ENCODE results near the gene CAMTA1.

Gene CAMTA1

GRCh38 chr1:6857831-6858230, 72.6 kb downstream of the CAMTA1 start:
- no peak for DNase-seq

GRCh38 chr1:6858596-6858995, 73.3 kb downstream of the CAMTA1 start:
- DNase-seq: no peak

GRCh38 chr1:6859415-6860343, 74.4 kb downstream of the CAMTA1 start:
- DNase-seq: peak; percentile 20 to 57 (median 56)

GRCh38 chr1:6860401-6860800, 75.1 kb downstream of the CAMTA1 start:
- peak in 1 of 3 donors; percentile 18 for DNase-seq

- DNase-seq: peak in 1 of 3 donors; percentile 13
These were observed 75.9 kb downstream of the CAMTA1 start for GRCh38 chr1:6861075-6861724.

- no peak for DNase-seq
These were observed 77.7 kb downstream of the CAMTA1 start for GRCh38 chr1:6862906-6863305.

- no peak for DNase-seq
These were observed 78.9 kb downstream of the CAMTA1 start for GRCh38 chr1:6864166-6864565.

- DNase-seq: no peak
These were observed 81.6 kb downstream of the CAMTA1 start for GRCh38 chr1:6866825-6867224.

GRCh38 chr1:6867321-6867720, 82.1 kb downstream of the CAMTA1 start:
- no peak for DNase-seq

- no peak for DNase-seq
These were observed 82.7 kb downstream of the CAMTA1 start for GRCh38 chr1:6867729-6868659.

GRCh38 chr1:6868660-6869380, 83.6 kb downstream of the CAMTA1 start:
- peak in 1 of 3 donors; percentile 14 for DNase-seq

- no peak for DNase-seq
These were observed 84.3 kb downstream of the CAMTA1 start for GRCh38 chr1:6869545-6869944.

GRCh38 chr1:6870086-6870485, 84.8 kb downstream of the CAMTA1 start:
- DNase-seq: no peak

- no peak for DNase-seq
These were observed 85.3 kb downstream of the CAMTA1 start for GRCh38 chr1:6870571-6870970.

GRCh38 chr1:6871300-6871972, 86.2 kb downstream of the CAMTA1 start:
- no peak for DNase-seq

- no peak for DNase-seq
These were observed 87.5 kb downstream of the CAMTA1 start for GRCh38 chr1:6872573-6873261.

GRCh38 chr1:6873298-6874015, 88.2 kb downstream of the CAMTA1 start:
- no peak for DNase-seq

- no peak for DNase-seq
These were observed 89.0 kb downstream of the CAMTA1 start for GRCh38 chr1:6874298-6874697.

GRCh38 chr1:6880951-6881690, 95.9 kb downstream of the CAMTA1 start:
- DNase-seq: no peak

GRCh38 chr1:6882414-6882813, 97.2 kb downstream of the CAMTA1 start:
- no peak for DNase-seq
